ENCODE results near the gene CEBPZOS.

DNA sequence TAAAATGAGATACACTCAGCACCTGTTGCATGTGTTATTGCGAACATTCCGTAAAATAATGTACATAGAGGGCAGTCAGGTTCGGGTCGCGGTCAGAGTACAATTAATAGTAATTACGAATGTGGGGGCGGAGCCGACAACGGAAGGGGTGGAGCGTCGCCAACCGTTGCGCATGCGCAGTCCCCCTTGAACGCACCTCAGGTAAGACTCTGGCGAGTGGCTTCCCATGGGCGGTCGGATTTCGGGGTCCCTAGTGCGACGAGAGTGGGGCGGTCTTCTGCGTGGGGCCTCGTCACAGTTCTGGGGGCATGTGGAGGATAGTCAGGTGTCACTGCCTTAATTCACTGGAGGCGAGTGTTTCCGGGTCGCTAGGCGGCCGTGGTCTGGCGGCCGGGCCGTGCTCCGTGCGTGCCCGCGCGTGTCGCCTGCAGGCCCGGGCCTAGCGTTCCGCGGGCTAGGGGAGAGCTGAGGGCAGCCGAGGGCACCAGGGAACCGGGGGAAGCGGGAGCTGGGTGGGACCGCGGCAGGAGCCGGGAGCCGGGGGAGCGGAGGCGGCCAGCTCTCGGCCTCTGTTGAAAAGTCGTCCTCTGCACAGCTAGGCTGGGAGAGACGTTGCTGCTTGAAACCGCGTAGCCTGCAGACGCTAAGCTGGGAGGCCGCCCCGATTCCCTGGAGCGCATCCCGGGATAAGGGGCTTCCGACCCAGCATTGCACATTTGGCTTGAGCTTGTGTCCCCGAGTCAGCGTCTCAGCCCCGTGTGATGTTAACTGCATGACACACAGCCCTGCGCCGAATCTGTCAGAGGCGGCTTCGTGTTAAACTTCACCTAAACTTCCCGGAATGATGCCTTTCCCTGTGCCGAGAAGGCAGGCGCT is at the start of gene CEBPZOS:
- TF ChIP-seq, protein P1, sequence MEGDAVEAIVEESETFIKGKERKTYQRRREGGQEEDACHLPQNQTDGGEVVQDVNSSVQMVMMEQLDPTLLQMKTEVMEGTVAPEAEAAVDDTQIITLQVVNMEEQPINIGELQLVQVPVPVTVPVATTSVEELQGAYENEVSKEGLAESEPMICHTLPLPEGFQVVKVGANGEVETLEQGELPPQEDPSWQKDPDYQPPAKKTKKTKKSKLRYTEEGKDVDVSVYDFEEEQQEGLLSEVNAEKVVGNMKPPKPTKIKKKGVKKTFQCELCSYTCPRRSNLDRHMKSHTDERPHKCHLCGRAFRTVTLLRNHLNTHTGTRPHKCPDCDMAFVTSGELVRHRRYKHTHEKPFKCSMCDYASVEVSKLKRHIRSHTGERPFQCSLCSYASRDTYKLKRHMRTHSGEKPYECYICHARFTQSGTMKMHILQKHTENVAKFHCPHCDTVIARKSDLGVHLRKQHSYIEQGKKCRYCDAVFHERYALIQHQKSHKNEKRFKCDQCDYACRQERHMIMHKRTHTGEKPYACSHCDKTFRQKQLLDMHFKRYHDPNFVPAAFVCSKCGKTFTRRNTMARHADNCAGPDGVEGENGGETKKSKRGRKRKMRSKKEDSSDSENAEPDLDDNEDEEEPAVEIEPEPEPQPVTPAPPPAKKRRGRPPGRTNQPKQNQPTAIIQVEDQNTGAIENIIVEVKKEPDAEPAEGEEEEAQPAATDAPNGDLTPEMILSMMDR (conservative IDR thresholded peaks at IDR 0.05): no peak
- no peak for TF ChIP-seq EZH2 (IDR thresholded peaks at IDR 0.05; ENCODE audit: low read depth)

Measured in PC-9 (cell line).